ENCODE data around the gene HTATSF1. TPM values are rescaled to one million over a fixed set of nuclear protein-coding genes. Genes with fewer than 3 reads are reported as not detected.

HTATSF1 gene
- total RNA-seq, 5 donors from 2014 or later (not counting 1 experiment from before 2014, with no cell fraction given): 27.2 to 32.2 (median 28.8) TPM

GRCh38 chrX:136538811-136539210 is 41.4 kb downstream of the HTATSF1 start:
- no peaks in the 10 kb centered on the region for H3K9me3 ChIP-seq
- no peaks in the 10 kb centered on the region for H3K36me3 ChIP-seq (ENCODE audit: control insufficient read depth in 2 of 2, extremely low read depth in 1 of 2, insufficient read depth in 1 of 2, low read length in 1 of 2)
- H3K36me3 Mint-ChIP-seq: no peaks in the 10 kb centered on the region
- WGBS (ENCODE audit: insufficient coverage): 86% methylated on average over 2 of the region's 2 CpGs
- ChIA-PET POLR2A (no interaction called here), CTCF (no interaction called here)
- ATAC-seq (replicated peaks in 1 of 4) (no peak), DNase-seq (no peak)
- no peak overlapping the region for H3K4me3 ChIP-seq (ENCODE audit: control insufficient read depth in 1 of 2, extremely low read depth in 1 of 2, low read length in 1 of 2)
- H3K27ac Mint-ChIP-seq: no peak overlapping the region
- peaks cover 0 to 4% of the 10 kb centered on the region in 2 experiments for H3K4me1 ChIP-seq (ENCODE audit: control insufficient read depth in 1 of 2, extremely low read depth in 1 of 2, insufficient read depth in 2 of 2, low read length in 2 of 2)
- H3K4me1 Mint-ChIP-seq: peaks cover 6 to 17% (median 16%) of the 10 kb centered on the region in 3 donors
- no peak overlapping the region for H3K4me3 Mint-ChIP-seq
- H3K9me3 Mint-ChIP-seq: no peaks in the 10 kb centered on the region
- peaks cover 0 to 34% of the 10 kb centered on the region in 2 donors for H3K27me3 Mint-ChIP-seq
- H3K27ac ChIP-seq (ENCODE audit: low read length): no peak overlapping the region
- no peaks in the 10 kb centered on the region for H3K27me3 ChIP-seq (replicated peaks in 1 of 2; ENCODE audit: control insufficient read depth in 2 of 2, extremely low read depth in 1 of 2, insufficient read depth in 2 of 2, low read length in 1 of 2)

GRCh38 chrX:136540226-136540625 is 42.8 kb downstream of the HTATSF1 start:
- ChIA-PET CTCF (no interaction called here), POLR2A (no interaction called here)
- Mint-ChIP-seq H3K4me3 (no peak overlapping the region), H3K9me3 (no peaks in the 10 kb centered on the region), H3K27me3 (peaks cover 0 to 26% of the 10 kb centered on the region in 2 donors), H3K36me3 (no peaks in the 10 kb centered on the region), H3K27ac (no peak overlapping the region), H3K4me1 (peaks cover 15 to 26% (median 23%) of the 10 kb centered on the region in 3 donors)
- H3K9me3 ChIP-seq: no peaks in the 10 kb centered on the region
- H3K27ac ChIP-seq (ENCODE audit: low read length): no peak overlapping the region
- 90% methylated on average over 2 of the region's 5 CpGs for WGBS (ENCODE audit: insufficient coverage)
- no peaks in the 10 kb centered on the region for H3K27me3 ChIP-seq (replicated peaks in 1 of 2; ENCODE audit: control insufficient read depth in 2 of 2, extremely low read depth in 1 of 2, insufficient read depth in 2 of 2, low read length in 1 of 2)
- H3K4me3 ChIP-seq (ENCODE audit: control insufficient read depth in 1 of 2, extremely low read depth in 1 of 2, low read length in 1 of 2): no peak overlapping the region
- DNase-seq (no peak), ATAC-seq (replicated peaks in 1 of 4) (no peak)
- H3K4me1 ChIP-seq (ENCODE audit: control insufficient read depth in 1 of 2, extremely low read depth in 1 of 2, insufficient read depth in 2 of 2, low read length in 2 of 2): peaks cover 0 to 4% of the 10 kb centered on the region in 2 experiments
- H3K36me3 ChIP-seq (ENCODE audit: control insufficient read depth in 2 of 2, extremely low read depth in 1 of 2, insufficient read depth in 1 of 2, low read length in 1 of 2): no peaks in the 10 kb centered on the region

- WGBS (ENCODE audit: insufficient coverage): no CpG with 5 or more reads among the region's 3 CpGs
- Histone ChIP-seq H3K36me3 (ENCODE audit: control insufficient read depth in 2 of 2, extremely low read depth in 1 of 2, insufficient read depth in 1 of 2, low read length in 1 of 2) (no peaks in the 10 kb centered on the region), H3K27ac (ENCODE audit: low read length) (no peak overlapping the region), H3K4me1 (ENCODE audit: control insufficient read depth in 1 of 2, extremely low read depth in 1 of 2, insufficient read depth in 2 of 2, low read length in 2 of 2) (peaks cover 4 to 14% of the 10 kb centered on the region in 2 experiments), H3K9me3 (no peaks in the 10 kb centered on the region), H3K27me3 (replicated peaks in 1 of 2; ENCODE audit: control insufficient read depth in 2 of 2, extremely low read depth in 1 of 2, insufficient read depth in 2 of 2, low read length in 1 of 2) (no peaks in the 10 kb centered on the region), H3K4me3 (ENCODE audit: control insufficient read depth in 1 of 2, extremely low read depth in 1 of 2, low read length in 1 of 2) (no peak overlapping the region)
- CTCF ChIA-PET: no interaction called here
- DNase-seq (no peak), ATAC-seq (replicated peaks in 1 of 4) (no peak)
- no peak overlapping the region for H3K27ac Mint-ChIP-seq
- POLR2A ChIA-PET: no interaction called here
- H3K4me1 Mint-ChIP-seq: peaks cover 26 to 36% (median 34%) of the 10 kb centered on the region in 3 donors
- H3K4me3 Mint-ChIP-seq: no peak overlapping the region
- H3K9me3 Mint-ChIP-seq: no peaks in the 10 kb centered on the region
- peaks cover 0 to 25% of the 10 kb centered on the region in 2 donors for H3K27me3 Mint-ChIP-seq
- no peaks in the 10 kb centered on the region for H3K36me3 Mint-ChIP-seq
Measured at GRCh38 chrX:136541294-136541693, 43.9 kb downstream of the HTATSF1 start.

GRCh38 chrX:136542281-136542680 is 44.9 kb downstream of the HTATSF1 start:
- DNase-seq (peak in 3 of 35 experiments; percentile 1 to 12 (median 1)), ATAC-seq (replicated peaks in 1 of 4) (peak in 3 of 4 experiments; percentile 50 to 77 (median 51))
- H3K9me3 Mint-ChIP-seq: no peaks in the 10 kb centered on the region
- Histone ChIP-seq H3K27me3 (replicated peaks in 1 of 2; ENCODE audit: control insufficient read depth in 2 of 2, extremely low read depth in 1 of 2, insufficient read depth in 2 of 2, low read length in 1 of 2) (no peaks in the 10 kb centered on the region), H3K4me3 (ENCODE audit: control insufficient read depth in 1 of 2, extremely low read depth in 1 of 2, low read length in 1 of 2) (no peak overlapping the region), H3K27ac (ENCODE audit: low read length) (no peak overlapping the region), H3K4me1 (ENCODE audit: control insufficient read depth in 1 of 2, extremely low read depth in 1 of 2, insufficient read depth in 2 of 2, low read length in 2 of 2) (peaks cover 4 to 22% of the 10 kb centered on the region in 2 experiments), H3K36me3 (ENCODE audit: control insufficient read depth in 2 of 2, extremely low read depth in 1 of 2, insufficient read depth in 1 of 2, low read length in 1 of 2) (no peaks in the 10 kb centered on the region), H3K9me3 (no peaks in the 10 kb centered on the region)
- H3K27me3 Mint-ChIP-seq: peaks cover 0 to 22% of the 10 kb centered on the region in 2 donors
- ChIA-PET CTCF (no interaction called here), POLR2A (interaction anchor here (0.6 to 0.7 kb wide), 2 partner anchors 46 to 139 kb away, joined by 3 read pairs; no protein-coding TSS in a partner anchor)
- no peak overlapping the region for H3K4me3 Mint-ChIP-seq
- H3K36me3 Mint-ChIP-seq: no peaks in the 10 kb centered on the region
- peaks cover 36 to 46% (median 44%) of the 10 kb centered on the region in 3 donors for H3K4me1 Mint-ChIP-seq
- WGBS (ENCODE audit: insufficient coverage): no CpG with 5 or more reads among the region's 7 CpGs
- H3K27ac Mint-ChIP-seq: peak overlapping the region in 1 of 2 donors; percentile 36

DNA sequence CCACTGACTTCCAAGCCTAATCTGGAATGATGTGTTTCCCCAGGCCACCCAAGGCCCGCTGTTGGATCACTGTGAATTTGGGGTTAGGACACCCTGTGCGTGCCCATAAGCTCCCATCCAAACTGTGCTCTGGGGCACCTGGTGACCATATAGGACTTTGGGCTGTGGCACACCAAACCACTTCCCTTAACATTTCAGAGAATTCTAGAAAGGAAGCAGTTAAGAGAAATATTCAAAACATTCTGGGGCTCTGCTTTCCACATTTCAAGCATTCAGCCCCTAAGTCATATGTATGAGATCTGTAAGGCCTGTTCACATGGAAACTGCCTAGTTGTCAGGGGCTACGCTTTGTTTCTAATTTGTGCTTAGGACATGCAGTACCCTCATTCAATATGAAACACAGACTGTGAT is 49.0 kb downstream of the HTATSF1 start:
- Histone ChIP-seq H3K9me3 (no peaks in the 10 kb centered on the region), H3K4me1 (ENCODE audit: control insufficient read depth in 1 of 2, extremely low read depth in 1 of 2, insufficient read depth in 2 of 2, low read length in 2 of 2) (peaks cover 4 to 28% of the 10 kb centered on the region in 2 experiments), H3K27me3 (replicated peaks in 1 of 2; ENCODE audit: control insufficient read depth in 2 of 2, extremely low read depth in 1 of 2, insufficient read depth in 2 of 2, low read length in 1 of 2) (no peaks in the 10 kb centered on the region), H3K27ac (ENCODE audit: low read length) (peak overlapping the region; percentile 78), H3K4me3 (ENCODE audit: control insufficient read depth in 1 of 2, extremely low read depth in 1 of 2, low read length in 1 of 2) (no peak overlapping the region), H3K36me3 (ENCODE audit: control insufficient read depth in 2 of 2, extremely low read depth in 1 of 2, insufficient read depth in 1 of 2, low read length in 1 of 2) (no peaks in the 10 kb centered on the region)
- POLR2A ChIA-PET: no interaction called here
- peak overlapping the region in 1 of 3 donors; percentile 34 for H3K4me3 Mint-ChIP-seq
- H3K27me3 Mint-ChIP-seq: peaks cover 0 to 7% of the 10 kb centered on the region in 2 donors
- H3K36me3 Mint-ChIP-seq: no peaks in the 10 kb centered on the region
- no CpG with 5 or more reads among the region's 3 CpGs for WGBS (ENCODE audit: insufficient coverage)
- DNase-seq: peak in 3 of 35 experiments; percentile 0 to 12 (median 4)
- ATAC-seq (replicated peaks in 1 of 4): peak; percentile 37 to 79 (median 76)
- no peaks in the 10 kb centered on the region for H3K9me3 Mint-ChIP-seq
- peaks cover 39 to 57% (median 55%) of the 10 kb centered on the region in 3 donors for H3K4me1 Mint-ChIP-seq
- peak overlapping the region; percentile 83 to 89 for H3K27ac Mint-ChIP-seq
- CTCF ChIA-PET: no interaction called here

- Histone ChIP-seq H3K4me3 (ENCODE audit: control insufficient read depth in 1 of 2, extremely low read depth in 1 of 2, low read length in 1 of 2) (no peak overlapping the region), H3K36me3 (ENCODE audit: control insufficient read depth in 2 of 2, extremely low read depth in 1 of 2, insufficient read depth in 1 of 2, low read length in 1 of 2) (no peaks in the 10 kb centered on the region), H3K27ac (ENCODE audit: low read length) (no peak overlapping the region), H3K4me1 (ENCODE audit: control insufficient read depth in 1 of 2, extremely low read depth in 1 of 2, insufficient read depth in 2 of 2, low read length in 2 of 2) (peaks cover 4 to 24% of the 10 kb centered on the region in 2 experiments), H3K9me3 (no peaks in the 10 kb centered on the region), H3K27me3 (replicated peaks in 1 of 2; ENCODE audit: control insufficient read depth in 2 of 2, extremely low read depth in 1 of 2, insufficient read depth in 2 of 2, low read length in 1 of 2) (no peaks in the 10 kb centered on the region)
- peaks cover 33 to 42% (median 41%) of the 10 kb centered on the region in 3 donors for H3K4me1 Mint-ChIP-seq
- no peak overlapping the region for H3K4me3 Mint-ChIP-seq
- H3K27me3 Mint-ChIP-seq: no peaks in the 10 kb centered on the region
- ChIA-PET CTCF (no interaction called here), POLR2A (no interaction called here)
- H3K36me3 Mint-ChIP-seq: no peaks in the 10 kb centered on the region
- WGBS (ENCODE audit: insufficient coverage): 86% methylated on average over 1 of the region's 5 CpGs
- H3K9me3 Mint-ChIP-seq: no peaks in the 10 kb centered on the region
- ATAC-seq (replicated peaks in 1 of 4) (no peak), DNase-seq (no peak)
- H3K27ac Mint-ChIP-seq: no peak overlapping the region
Measured at GRCh38 chrX:136549226-136549625, 51.8 kb downstream of the HTATSF1 start.

Data from T-cell (primary cell).